SK-N-SH (cell line): ENCODE data around the gene TUBD1. TPM values are rescaled to one million over a fixed set of nuclear protein-coding genes. Genes with fewer than 3 reads are reported as not detected.

Experiments used
- CHD2 ChIP-seq: fragments of 150-350 bp; IDR thresholded peaks from 2 replicates; pipeline ENCODE4 v1.6.1; 2018; ENCODE audit warnings: low read length; ENCODE audit not compliant: partially characterized antibody
- ELF1 ChIP-seq: IDR thresholded peaks from 2 replicates; pipeline ENCODE4 v1.4.0; 2012
- EP300 ChIP-seq, 2 experiments: IDR thresholded peaks; 2 replicates each; pipeline versions ENCODE4 v1.4.0 to v1.6.1; 2012; ENCODE audit warnings: borderline replicate concordance in 1 of 2, low read depth in 1 of 2, low read length in 1 of 2
- EZH2phosphoT487 ChIP-seq: fragments of 200-600 bp; sonication (generic); IDR thresholded peaks from 2 replicates; pipeline ENCODE4 v1.6.1; 2017; ENCODE audit warnings: low read depth, mixed run types, mild to moderate bottlenecking, antibody characterized with exemption, moderate library complexity, borderline replicate concordance
- FOSL2 ChIP-seq: IDR thresholded peaks from 2 replicates; pipeline ENCODE4 v1.4.0; 2012; ENCODE audit warnings: low read depth, mild to moderate bottlenecking, moderate library complexity, borderline replicate concordance
- FOXM1 ChIP-seq: IDR thresholded peaks from 2 replicates; pipeline ENCODE4 v1.4.0; 2012; ENCODE audit warnings: low read depth, mild to moderate bottlenecking
- GABPA ChIP-seq: IDR thresholded peaks from 2 replicates; pipeline ENCODE4 v1.4.0; 2012; ENCODE audit warnings: low read depth, mild to moderate bottlenecking
- JUND ChIP-seq: IDR thresholded peaks from 2 replicates; pipeline ENCODE4 v1.4.0; 2012
- MEF2A ChIP-seq: IDR thresholded peaks from 2 replicates; pipeline ENCODE4 v1.4.0; 2012; ENCODE audit warnings: low read depth, borderline replicate concordance
- NFIC ChIP-seq: IDR thresholded peaks from 2 replicates; pipeline ENCODE4 v1.4.0; 2012; ENCODE audit warnings: borderline replicate concordance
- POLR2AphosphoS5 ChIP-seq: IDR thresholded peaks from 2 replicates; pipeline ENCODE4 v1.6.1; 2012; ENCODE audit warnings: low read depth, low read length
- RAD21 ChIP-seq: IDR thresholded peaks from 2 replicates; pipeline ENCODE4 v1.6.1; 2012; ENCODE audit warnings: mild to moderate bottlenecking, low read length
- RCOR1 ChIP-seq: fragments of 150-350 bp; IDR thresholded peaks from 2 replicates; pipeline ENCODE4 v1.6.1; 2017; ENCODE audit warnings: antibody characterized with exemption, low read length
- RFX5 ChIP-seq: IDR thresholded peaks from 2 replicates; pipeline ENCODE4 v1.6.1; 2012; ENCODE audit warnings: mild to moderate bottlenecking, improper control_type of control experiment, low read length
- RXRA ChIP-seq: IDR thresholded peaks from 2 replicates; pipeline ENCODE4 v1.4.0; 2012; ENCODE audit warnings: low read depth, mild to moderate bottlenecking, borderline replicate concordance
- SIN3A ChIP-seq: IDR thresholded peaks from 2 replicates; pipeline ENCODE4 v1.6.1; 2012; ENCODE audit warnings: low read depth, mild to moderate bottlenecking, low read length, moderate library complexity, borderline replicate concordance
- TAF1 ChIP-seq: IDR thresholded peaks from 2 replicates; pipeline ENCODE4 v1.6.1; 2012; ENCODE audit warnings: low read depth, mild to moderate bottlenecking, low read length, moderate library complexity, borderline replicate concordance
- TCF12 ChIP-seq: IDR thresholded peaks from 2 replicates; pipeline ENCODE4 v1.4.0; 2012
- TEAD4 ChIP-seq: IDR thresholded peaks from 2 replicates; pipeline ENCODE4 v1.4.0; 2012; ENCODE audit warnings: mild to moderate bottlenecking, borderline replicate concordance; ENCODE audit not compliant: insufficient read depth
- YY1 ChIP-seq: IDR thresholded peaks from 2 replicates; pipeline ENCODE4 v1.4.0; 2012; ENCODE audit warnings: low read depth, mild to moderate bottlenecking
- polyA plus RNA-seq, 3 experiments: library from polyadenylated mRNA; depleted of rRNA; stranded (reverse); fragments of >200 nt; gene quantifications; 2 replicates each; pipeline ENCODE4 v1.2.3, GENCODE V29; 2012
- TF ChIP-seq, protein P1 (sequence below): IDR thresholded peaks from 2 replicates; pipeline ENCODE4 v1.4.0; 2012; ENCODE audit warnings: low read depth, borderline replicate concordance
- TF ChIP-seq, protein P2 (sequence below): fragments of 150-350 bp; IDR thresholded peaks from 2 replicates; pipeline ENCODE4 v1.6.1; 2016; ENCODE audit warnings: mild to moderate bottlenecking, low read depth, low read length
- TF ChIP-seq, protein P3 (sequence below): fragments of 200-600 bp; sonication (generic); IDR thresholded peaks from 2 replicates; pipeline ENCODE4 v1.6.1; 2017; ENCODE audit warnings: antibody characterized with exemption, mild to moderate bottlenecking, moderate library complexity
- TF ChIP-seq, protein P4 (sequence below): IDR thresholded peaks from 2 replicates; pipeline ENCODE4 v1.6.1; 2012; ENCODE audit warnings: mild to moderate bottlenecking, low read depth, low read length, moderate library complexity

TUBD1 gene
- polyA plus RNA-seq, 1 of the 3 experiments (the other 2 are of a cell fraction) = 3.2 TPM

DNA sequence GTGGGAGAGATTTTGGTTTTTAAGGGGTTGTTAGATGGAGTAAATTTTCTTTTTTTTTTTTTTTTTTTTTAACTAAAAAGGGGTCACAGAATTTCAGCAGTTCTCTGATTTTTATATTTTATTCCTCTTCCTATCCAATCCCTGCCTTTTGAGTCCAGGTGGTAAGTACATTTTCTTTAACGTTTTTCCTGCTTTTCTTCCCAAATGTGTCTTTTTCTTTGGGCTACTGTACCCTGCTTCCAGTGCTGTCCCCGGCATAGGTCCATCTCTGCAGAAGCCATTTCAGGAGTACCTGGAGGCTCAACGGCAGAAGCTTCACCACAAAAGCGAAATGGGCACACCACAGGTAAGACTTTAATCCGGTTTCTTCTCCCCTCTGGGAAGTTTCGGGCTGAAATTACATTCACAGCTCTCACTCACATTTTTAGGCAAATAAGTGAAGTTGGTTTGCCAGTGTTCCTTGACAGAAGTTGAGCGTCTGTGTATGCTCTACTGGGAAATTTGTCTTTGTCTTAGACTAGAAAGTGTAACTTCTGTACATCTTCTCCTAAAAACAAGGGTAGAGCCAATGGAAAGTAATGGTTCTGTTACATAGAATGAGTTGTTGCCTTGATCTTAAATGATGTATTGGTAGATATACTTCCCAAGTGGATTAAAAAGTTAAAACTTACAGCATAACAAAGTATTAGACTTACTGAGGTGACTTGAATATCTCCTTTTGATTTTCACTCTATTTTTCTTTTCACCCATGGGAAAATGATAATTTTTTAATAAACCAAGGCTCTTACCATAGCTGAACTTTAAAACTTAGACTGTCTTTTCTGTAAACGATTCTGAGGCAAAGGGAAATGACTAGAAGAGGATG lies 54.5 kb downstream of the TUBD1 start (continued):
- TF ChIP-seq, protein P1, sequence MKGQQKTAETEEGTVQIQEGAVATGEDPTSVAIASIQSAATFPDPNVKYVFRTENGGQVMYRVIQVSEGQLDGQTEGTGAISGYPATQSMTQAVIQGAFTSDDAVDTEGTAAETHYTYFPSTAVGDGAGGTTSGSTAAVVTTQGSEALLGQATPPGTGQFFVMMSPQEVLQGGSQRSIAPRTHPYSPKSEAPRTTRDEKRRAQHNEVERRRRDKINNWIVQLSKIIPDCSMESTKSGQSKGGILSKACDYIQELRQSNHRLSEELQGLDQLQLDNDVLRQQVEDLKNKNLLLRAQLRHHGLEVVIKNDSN = no peak
- no peak for TF ChIP-seq RAD21
- no peak; the same call in 1 of the 2 replicates for TF ChIP-seq TEAD4
- peak; percentile 47; the same call in 1 of the 2 replicates for TF ChIP-seq EZH2phosphoT487
- no peak for TF ChIP-seq SIN3A
- no peak; the same call in 1 of the 2 replicates for TF ChIP-seq YY1
- TF ChIP-seq RCOR1 = no peak
- no peak for TF ChIP-seq NFIC
- TF ChIP-seq RFX5 = no peak
- no peak for TF ChIP-seq MEF2A
- TF ChIP-seq POLR2AphosphoS5 = peak; percentile 73
- TF ChIP-seq FOXM1 = no peak
- TF ChIP-seq, protein P2, sequence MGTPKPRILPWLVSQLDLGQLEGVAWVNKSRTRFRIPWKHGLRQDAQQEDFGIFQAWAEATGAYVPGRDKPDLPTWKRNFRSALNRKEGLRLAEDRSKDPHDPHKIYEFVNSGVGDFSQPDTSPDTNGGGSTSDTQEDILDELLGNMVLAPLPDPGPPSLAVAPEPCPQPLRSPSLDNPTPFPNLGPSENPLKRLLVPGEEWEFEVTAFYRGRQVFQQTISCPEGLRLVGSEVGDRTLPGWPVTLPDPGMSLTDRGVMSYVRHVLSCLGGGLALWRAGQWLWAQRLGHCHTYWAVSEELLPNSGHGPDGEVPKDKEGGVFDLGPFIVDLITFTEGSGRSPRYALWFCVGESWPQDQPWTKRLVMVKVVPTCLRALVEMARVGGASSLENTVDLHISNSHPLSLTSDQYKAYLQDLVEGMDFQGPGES = no peak
- TF ChIP-seq, protein P3, sequence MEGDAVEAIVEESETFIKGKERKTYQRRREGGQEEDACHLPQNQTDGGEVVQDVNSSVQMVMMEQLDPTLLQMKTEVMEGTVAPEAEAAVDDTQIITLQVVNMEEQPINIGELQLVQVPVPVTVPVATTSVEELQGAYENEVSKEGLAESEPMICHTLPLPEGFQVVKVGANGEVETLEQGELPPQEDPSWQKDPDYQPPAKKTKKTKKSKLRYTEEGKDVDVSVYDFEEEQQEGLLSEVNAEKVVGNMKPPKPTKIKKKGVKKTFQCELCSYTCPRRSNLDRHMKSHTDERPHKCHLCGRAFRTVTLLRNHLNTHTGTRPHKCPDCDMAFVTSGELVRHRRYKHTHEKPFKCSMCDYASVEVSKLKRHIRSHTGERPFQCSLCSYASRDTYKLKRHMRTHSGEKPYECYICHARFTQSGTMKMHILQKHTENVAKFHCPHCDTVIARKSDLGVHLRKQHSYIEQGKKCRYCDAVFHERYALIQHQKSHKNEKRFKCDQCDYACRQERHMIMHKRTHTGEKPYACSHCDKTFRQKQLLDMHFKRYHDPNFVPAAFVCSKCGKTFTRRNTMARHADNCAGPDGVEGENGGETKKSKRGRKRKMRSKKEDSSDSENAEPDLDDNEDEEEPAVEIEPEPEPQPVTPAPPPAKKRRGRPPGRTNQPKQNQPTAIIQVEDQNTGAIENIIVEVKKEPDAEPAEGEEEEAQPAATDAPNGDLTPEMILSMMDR = no peak
- no peak for TF ChIP-seq GABPA
- no peak for TF ChIP-seq RXRA
- TF ChIP-seq, protein P4, sequence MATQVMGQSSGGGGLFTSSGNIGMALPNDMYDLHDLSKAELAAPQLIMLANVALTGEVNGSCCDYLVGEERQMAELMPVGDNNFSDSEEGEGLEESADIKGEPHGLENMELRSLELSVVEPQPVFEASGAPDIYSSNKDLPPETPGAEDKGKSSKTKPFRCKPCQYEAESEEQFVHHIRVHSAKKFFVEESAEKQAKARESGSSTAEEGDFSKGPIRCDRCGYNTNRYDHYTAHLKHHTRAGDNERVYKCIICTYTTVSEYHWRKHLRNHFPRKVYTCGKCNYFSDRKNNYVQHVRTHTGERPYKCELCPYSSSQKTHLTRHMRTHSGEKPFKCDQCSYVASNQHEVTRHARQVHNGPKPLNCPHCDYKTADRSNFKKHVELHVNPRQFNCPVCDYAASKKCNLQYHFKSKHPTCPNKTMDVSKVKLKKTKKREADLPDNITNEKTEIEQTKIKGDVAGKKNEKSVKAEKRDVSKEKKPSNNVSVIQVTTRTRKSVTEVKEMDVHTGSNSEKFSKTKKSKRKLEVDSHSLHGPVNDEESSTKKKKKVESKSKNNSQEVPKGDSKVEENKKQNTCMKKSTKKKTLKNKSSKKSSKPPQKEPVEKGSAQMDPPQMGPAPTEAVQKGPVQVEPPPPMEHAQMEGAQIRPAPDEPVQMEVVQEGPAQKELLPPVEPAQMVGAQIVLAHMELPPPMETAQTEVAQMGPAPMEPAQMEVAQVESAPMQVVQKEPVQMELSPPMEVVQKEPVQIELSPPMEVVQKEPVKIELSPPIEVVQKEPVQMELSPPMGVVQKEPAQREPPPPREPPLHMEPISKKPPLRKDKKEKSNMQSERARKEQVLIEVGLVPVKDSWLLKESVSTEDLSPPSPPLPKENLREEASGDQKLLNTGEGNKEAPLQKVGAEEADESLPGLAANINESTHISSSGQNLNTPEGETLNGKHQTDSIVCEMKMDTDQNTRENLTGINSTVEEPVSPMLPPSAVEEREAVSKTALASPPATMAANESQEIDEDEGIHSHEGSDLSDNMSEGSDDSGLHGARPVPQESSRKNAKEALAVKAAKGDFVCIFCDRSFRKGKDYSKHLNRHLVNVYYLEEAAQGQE = peak; percentile 71; the same call in 1 of the 2 replicates
- peak; percentile 72; the same call in 1 of the 2 replicates for TF ChIP-seq TAF1
- peak in 1 of 2 experiments; percentile 44; a peak in 1 of 4 replicates for TF ChIP-seq EP300 (IDR thresholded peaks at IDR 0.05; ENCODE audit: borderline replicate concordance in 1 of 2, low read depth in 1 of 2, low read length in 1 of 2)
- peak; percentile 4; the same call in 1 of the 2 replicates for TF ChIP-seq FOSL2
- TF ChIP-seq CHD2 = peak; percentile 26
- no peak for TF ChIP-seq ELF1
- no peak for TF ChIP-seq TCF12
- TF ChIP-seq JUND = peak; percentile 33; the same call in 1 of the 2 replicates
